HG02981 (cell line): Measurements from ENCODE around the gene DLG5.

Experiments
- ATAC-seq: cut with Tn5 transposase; IDR thresholded peaks from one replicate; pipeline ENCODE4 v1.9.1; 2021; ENCODE audit warnings: mild to moderate bottlenecking, moderate library complexity; ENCODE audit not compliant: unreplicated experiment

The DLG5 gene

DNA sequence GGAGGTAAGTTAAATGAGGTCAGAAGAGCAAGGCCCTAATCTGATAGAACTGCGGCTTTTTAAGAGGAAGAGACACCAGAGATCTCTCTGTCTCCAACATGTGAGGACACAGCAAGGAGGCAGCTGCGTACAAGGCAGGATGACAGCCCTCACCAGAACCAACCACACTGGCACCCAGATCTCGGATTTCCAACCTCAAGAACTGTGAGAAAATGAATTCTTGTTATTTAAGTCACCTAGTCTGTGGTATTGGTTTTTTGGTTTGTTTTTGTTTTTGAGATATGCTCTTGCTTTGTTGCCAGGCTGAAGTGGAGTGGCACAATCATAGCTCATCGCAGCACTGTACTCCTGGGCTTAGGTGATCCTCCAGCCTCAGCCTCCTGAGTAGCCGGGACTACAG lies 127.2 kb downstream of the DLG5 start:
- no peak for ATAC-seq

DNA sequence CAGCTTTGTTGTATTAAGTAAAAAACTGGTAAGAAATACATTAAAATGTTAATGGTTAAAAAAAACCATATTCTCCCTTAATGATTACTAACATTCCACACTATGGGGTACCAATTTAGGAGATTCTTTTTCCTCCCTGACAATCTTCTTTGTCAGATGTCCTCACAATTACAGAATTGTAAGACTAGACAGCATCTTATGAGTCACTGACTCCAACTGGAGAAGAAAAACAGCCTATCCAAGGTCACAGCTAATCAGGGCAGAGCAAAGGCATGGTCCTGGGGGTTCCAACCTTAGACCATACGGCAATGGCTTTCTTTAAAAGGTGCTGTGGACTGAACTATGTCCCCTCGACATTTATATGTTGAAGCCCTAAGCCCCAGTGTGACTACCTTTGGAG lies 127.6 kb downstream of the DLG5 start:
- ATAC-seq, result no peak

DNA sequence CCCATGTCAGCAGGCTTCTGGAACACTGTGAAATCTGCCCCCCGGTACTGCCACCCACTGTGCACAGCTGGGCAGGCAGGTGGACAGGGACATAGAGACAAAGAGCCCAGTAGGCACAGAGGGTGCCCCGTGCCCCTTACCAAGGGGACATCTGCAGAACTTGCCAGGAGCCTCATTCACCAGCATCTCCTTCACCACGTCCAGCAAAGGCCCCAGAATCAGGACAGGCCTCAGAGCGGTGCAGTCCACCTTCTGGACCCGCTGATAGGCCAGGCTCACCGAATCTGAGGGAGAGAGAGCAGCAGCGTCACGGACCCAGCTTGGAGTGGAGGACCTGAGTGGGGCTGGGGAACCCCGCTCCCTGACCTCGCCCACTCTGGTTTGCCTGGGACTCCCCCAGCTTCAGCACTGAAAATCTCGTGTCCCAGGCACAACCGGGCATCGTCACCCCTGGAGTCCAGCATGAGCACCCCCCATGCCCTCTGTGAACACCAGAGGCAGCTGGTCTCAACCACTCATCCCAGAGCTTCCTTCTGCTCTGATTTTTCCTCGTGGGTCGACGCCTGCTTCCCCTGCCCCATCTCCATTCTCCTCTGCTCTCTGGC lies 130.1 kb downstream of the DLG5 start:
- ATAC-seq, result no peak

DNA sequence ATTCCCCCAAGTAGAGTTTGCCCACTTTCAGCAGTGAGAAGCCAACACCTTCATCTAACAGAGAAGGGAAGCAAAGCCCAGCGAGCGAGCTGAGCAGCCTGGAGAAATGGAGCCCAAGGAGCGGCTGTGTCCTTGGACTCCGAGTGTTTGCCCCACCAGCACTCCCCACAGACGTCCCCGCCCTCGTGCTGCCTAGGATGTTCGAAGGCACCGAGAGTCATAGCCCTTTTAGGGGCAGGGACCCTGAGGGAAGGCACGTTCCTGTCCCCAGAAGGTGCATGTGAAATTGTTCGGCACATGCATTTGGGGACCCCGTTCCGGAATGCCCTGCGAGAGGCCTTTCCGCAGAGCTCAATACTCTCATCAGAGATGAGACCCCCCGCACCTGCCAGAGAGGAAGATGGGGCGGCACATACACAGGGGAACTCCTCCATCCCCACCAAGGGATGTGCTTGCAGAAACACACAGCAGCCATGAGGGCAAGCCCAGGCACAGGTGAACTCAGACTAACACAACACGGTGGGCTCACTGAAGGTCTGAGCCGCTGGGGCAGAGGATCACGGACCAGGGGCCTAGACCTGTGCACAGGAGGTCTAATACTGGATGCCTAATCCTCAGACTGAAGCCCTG lies 131.0 kb downstream of the DLG5 start:
- no peak for ATAC-seq

DNA sequence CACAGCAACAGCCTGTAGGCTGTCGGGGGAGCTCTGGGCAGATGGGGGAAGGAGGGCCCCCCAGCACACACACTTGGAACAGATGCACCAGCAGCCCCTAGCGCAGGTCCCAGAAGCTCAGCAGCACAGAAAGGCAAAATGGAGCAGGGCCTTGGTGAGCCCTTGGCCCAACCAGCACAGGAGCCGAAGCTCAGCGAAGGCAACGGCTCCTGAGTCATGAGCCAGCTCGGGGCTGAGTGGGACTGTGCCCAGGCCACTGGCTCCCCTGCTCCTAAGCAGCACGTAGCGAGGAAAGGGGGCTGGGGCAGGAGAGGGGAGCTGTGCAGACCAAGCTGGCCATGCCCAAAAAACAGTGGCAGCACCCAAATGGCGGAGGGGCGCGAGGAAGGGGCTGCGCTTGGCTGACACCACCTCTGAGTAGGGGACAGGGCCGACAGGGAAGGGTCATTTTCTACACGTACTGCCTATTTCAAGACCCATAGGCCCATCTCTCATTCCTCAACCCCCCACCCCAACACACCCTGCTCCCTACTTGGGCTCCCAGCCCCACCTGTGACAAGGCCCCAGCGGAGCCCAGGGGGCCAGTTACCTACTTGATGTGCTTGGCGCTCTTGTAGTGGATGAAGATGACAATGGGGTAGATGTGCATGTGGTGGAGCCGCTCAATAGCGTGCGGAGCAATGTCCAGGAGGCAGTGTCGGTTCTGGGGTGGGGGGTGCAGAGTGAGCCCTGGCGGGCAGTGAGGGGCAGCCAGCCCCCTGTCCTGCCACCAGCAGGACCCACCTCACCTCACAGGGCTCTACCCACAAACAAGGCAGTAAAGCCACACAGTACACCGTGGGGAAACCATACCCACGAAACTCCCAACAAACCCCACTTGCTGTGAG lies 132.1 kb downstream of the DLG5 start:
- no peak for ATAC-seq

DNA sequence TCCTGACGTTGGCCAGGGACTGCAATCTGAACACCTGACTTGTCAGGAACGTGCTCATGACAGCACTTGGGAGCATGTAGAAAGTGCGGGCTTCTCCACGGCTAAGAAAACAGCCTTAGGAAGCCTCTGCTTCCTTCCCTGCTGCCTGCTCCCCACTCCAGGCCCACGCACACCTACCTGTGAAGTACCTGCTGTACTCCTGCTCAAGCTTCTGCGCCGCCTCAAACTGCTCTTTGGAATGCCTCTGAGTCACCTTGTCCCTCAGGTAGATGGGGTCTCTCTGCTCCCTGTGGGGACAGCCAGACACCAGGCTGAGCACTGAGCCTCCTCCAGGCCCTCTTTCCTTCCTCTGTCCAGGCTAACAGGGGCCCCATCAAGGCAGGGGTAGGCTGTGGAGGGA lies 132.7 kb downstream of the DLG5 start:
- ATAC-seq, result no peak

DNA sequence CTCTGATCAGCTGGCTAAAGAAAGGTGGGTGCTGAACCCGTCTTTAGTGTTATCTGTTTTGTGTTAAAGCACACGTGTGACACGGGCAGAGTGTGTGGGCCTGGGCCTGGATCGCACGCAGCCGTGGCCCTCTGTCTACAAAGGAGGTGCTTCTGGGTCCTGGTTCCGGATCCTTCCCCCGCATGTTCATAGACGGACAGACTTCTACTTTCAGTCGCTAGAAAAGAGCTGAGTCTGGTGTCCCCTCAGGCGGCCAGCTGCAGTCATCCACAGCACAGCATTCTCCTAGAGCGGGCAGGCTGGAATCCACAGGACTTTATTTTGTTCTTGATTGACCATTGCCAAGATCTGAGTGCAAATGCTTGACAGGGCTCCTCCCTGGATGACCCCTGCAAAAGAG lies 134.4 kb downstream of the DLG5 start:
- no peak for ATAC-seq

DNA sequence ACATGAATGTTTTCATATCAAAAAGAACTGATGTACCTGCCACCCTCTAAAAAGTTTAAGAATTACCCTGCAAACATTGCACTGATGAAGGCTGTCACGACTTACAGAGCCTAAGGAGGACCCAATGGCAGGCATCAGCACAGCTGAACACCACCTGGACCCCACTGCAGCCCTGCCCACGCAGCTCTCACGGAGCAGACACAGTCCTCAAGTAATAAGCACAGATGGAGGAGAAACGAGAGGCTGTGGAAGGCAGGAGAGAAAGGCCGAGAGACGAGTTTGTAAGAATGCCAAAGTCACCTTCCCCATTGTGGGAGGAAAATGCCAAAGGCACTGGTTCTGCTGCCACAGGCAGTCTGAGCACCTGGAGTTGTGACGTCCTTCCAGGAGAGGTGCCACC lies 135.0 kb downstream of the DLG5 start:
- ATAC-seq, result no peak

DNA sequence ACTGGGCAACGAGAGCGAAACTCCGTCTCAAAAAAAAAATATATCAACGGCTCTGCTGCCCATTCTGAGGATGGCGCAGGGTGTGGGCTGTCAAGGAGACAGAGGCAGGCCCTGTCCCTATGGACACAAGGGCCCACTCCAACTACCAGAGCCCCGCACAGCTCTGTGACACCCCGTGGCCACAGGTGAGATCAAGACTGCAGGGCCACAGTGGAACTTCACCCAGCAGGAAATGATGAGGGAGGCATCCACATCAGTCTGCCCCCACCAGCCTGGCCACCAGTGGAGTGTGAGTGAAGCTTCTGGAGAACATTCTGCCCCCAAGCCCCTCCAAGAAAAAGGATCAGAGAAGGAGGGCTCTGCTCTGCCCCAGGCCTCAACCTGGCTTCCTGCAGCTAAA lies 136.7 kb downstream of the DLG5 start:
- ATAC-seq, result no peak

DNA sequence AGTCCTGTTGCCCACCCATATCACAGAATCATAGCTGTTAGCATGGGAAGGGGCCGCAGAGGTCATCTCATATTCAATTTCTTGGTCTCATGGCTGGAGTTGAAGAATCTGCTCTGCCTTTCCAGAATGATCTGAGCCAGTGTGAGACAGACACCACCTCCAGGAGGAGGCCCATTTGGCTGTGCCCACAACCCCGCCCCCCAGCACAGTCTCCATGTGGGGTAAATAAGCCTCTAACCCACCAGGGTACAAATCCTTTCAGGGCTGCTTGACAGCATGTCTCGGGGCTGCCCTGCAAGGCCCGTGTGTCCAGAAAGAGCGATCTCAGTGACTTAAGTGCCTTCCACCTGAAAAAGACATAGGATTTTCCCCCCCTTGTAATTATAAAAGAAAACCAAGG lies 137.5 kb downstream of the DLG5 start:
- no peak for ATAC-seq

DNA sequence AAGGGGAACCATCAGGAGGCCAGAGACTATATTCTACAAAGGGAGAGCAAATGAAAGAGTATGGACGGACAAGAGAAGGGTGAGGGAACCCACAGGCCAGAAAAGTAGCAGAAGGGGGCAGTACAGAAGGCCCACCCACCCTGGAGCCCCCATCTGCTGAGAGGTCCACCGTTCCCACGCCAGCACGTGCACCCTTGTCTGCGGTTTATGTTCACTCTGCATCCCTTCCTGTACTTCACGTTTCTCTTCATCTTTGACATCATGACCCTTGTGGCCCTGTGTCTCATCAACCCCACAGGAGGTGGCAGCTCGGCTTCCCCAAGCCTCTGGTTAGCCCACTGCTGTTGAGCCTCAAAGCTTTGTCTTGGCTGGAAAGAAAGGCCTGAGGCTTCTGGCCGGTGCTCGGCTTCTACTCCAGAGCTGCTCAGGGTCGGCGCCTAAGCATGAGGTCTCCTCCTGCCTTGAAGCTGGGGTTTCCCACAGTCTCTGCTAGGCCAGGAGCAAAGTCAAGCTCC lies 138.0 kb downstream of the DLG5 start:
- no peak for ATAC-seq

DNA sequence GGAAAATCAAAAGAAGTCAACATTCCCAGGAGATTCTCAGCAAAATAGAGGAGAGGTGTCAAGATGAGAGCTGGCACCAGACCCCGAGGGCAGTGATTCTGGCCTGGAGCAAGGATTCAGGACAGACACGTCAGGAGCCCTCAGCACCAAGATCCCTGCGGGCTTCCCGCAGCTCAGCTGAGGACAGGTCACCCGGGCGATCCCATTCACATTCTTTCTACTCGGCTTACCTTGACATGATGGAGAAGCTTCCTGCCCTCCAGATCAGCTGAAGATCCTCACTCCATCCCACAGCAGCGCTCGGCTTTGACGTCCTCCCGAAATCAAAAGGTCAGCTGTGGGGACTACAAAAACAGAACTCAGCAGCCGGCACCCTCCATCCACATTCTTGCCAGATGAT lies 139.1 kb downstream of the DLG5 start:
- ATAC-seq, result no peak

DNA sequence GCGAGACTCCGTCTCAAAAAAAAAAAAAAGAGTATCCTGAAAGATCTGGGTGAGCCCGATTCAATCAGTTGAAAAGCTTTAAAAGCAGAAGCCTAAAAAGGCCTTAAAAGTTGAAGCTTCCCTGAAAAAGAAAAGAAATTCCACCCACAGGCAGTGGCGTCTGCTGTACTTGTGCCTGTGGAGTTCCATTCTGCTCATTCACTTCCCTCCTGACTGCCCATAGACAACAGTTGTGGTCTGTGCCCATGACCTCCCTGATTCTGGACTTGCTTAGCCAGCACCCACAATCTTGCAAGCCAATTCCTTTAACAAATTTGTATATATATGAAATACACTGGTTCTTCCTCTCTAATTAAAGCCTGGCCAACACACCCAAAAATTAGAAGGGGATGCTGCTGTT lies 141.7 kb downstream of the DLG5 start:
- ATAC-seq, result no peak

DNA sequence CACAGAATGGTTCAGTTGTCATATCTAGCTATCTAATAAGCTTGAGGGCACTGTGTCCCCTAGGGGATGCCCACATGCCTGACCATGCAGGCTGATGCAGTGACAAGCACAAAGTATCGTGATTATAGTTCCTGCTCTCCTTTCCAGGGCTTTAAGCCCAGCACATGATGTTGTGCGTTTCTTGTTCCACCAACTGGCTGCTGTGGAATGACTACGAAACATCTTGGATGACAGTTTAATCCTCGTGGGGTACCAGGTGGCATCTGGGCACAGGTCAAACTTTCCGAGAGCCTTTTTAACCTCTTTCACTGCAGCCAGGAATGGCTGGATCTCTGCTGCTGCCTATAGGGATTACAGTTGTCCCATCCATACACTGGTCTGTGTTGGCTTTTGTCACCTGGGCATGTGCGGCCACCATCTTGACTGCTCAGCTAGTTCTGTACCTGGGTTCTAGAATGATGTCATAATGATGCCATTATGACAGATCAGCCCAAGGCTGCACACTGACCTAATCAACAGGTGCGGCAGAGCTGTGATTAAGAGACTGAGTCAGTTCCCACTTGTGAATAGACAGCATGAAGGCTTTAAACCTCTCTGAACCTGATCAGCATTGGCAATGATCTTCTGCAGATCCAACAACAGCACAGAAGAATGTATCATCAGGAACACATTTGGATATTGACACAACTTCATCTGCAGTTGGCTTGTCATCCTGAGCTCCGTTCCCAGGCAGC lies 144.1 kb downstream of the DLG5 start:
- ATAC-seq, result no peak

DNA sequence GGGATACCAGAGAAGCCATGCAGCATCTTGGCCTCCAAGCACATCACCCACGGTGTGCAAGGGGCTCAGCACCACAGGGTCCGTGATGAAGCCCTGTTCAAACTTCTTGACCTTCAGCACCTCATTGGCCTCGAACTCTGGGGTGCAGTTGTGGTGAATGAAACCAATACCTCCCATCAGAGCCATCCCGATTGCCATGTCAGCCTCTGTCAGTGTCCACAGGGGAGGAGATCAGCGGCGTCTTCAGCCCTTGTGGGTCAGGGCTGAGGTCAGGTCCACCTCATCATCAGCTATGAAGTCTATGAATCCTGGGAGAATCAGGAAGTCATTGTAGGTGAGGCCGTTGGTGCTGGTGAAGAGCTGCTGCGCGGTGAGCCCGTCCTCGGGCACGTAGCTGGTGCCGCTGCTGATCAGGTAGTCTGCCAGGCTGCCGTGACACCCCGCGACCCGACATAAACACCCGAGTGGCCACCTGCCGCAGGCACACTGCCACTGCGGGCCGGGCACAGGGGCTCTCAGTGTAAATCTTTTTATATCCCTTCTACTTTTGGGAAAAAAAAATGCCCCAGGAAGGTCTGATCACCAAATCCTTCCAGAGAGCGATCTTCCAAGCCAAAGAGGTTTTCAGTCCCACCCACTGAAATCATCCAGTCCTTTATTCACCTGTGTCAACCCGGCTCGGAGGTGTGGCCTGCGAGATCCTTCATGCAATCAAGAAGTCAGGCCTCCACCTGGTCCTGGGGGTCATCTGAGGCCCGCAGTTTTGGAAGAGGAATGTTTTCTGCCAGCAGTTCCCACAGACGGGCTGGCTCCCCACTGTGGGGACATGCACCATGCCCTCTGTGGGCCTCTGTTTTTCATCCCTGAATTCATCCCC lies 144.9 kb downstream of the DLG5 start:
- ATAC-seq, result no peak

DNA sequence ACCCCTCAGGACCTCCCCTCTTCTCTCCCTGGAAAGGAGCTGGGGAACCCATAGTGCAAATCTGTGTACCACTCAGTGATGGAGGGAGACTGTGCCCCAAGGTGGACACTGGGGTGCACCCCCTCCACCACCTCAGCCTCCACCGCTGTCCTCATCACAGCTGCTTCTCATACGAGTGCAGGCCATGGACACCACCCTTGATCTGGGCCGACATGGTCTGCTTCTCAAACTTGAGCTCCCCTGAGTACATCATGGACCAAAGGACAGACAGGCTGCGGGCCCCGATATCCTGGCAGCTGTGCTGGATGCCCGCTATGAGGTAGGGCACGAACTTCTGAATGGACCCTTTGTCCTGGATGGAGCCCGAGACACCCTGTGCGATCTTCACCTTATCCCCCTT lies 146.4 kb downstream of the DLG5 start:
- ATAC-seq, result no peak

DNA sequence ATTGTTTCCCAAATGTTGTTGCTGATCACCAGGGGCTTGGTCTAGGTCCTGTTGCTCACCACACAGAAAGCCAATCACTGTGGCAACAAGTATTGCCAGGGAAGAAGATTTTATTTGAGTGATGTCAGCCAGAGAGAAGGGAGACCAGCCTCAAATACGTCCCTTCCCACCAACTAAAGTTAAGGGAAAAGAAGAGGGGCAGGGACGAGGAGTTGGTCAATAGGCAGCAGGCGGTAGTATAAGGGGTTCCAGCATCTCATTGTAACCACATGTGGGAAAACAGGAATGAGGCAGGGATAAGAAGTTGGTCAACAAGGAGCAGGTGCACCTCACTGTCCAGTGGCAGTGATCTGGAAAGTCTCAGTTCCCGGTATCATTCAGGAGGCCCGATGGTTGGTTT lies 150.1 kb downstream of the DLG5 start:
- ATAC-seq, result no peak

DNA sequence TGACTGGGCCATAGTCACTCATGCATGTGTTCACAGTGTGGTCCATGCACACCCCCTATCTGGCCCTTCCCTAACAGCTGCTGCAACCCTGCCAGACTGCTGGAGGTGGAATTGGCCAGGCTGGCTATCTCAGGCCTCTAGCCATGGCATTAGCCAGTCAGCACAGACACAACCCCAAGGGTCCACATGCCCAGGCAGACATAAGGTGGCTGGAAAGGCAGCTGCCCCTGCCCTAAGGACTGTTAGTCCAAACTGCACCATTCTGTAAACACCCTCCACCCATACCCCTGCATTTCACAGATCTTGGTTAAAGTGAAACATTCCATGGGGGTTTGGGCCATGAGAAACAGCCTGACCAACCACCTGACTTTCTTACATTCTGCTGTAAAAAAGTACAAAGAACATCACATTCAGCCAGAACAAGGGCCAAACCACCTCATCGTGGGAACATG lies 151.6 kb downstream of the DLG5 start:
- ATAC-seq, result no peak

DNA sequence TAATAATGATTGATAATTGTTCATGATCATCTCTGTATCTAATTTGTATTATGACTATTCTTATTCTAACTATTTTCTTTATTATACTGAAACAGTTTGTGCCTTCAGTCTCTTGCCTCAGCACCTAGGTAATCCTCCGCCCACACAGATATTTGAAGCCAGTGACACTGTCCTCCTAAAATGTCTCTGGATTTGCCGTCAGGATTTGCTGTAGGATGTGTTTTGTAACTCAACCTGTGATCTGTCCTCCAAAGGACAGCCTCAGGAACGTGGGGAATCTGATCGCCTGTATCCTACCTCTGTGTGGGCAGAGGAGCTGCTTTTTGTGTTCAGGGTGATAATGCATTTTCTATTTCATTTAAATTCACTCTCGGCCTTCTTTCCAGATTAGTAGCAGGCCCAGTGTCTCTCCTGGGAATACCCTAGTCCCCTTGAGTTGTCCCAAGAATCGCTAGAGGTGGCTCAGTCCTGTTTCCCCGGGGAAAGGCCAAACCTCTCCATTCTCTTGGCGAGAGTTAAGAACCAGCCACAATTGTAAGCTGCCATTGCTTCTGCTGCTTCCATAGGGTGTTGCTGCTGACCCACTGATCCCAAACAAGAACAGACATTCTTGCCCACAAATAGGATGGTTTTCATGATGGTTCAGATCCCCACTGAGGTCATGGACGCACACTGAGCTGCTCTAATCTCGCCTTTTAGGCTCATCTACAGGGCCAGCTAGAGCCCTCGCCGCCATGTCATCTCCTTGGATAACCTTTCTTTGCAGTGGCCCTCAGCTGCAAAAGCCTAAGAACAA lies 152.7 kb downstream of the DLG5 start:
- no peak for ATAC-seq
